ENCODE measurements around the gene GBP1.
"Not testable (repeated sequence)": the region's sequence is repeated elsewhere in the genome, so short reads cannot be mapped to it uniquely, and the experiment has no call there.

DNA sequence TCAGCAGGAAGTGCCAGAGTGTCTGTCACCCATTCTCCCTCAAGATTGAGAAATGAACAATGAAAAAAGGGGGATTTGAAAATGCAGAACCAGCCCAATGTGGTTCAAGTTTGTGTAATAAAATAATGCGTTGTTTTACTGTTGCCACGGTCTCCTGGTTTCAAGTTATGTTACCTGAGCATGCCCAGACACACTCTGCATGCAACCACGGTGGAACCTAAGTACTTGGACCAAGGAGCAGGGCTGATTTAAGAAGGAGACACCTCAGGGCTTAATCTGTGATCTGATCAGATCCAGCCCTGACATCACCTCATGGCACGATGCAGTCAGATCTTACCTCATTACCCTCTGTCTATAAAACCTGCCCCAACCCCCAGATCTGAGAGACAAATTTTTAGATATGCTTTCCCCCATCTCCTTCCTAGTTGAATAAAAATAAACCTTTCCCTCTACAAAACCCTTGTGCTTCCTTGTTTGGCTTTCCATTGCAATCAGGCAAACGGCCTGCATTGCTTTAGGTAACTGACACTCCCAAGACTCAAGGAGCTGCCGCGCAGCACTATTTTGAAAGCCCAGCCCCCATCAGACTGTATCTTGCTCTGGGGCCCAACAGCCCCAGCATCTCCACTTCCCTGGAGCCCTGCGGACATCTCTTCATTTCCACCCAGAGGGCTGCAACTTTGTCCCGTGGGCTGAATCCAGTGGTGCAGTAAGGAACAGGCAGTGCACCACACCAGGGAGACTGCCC is 14.9 kb downstream of the GBP1 start:
- TF ChIP-seq POLR2A (IDR thresholded peaks at IDR 0.05): not testable (repeated sequence)
- TF ChIP-seq, protein P1, sequence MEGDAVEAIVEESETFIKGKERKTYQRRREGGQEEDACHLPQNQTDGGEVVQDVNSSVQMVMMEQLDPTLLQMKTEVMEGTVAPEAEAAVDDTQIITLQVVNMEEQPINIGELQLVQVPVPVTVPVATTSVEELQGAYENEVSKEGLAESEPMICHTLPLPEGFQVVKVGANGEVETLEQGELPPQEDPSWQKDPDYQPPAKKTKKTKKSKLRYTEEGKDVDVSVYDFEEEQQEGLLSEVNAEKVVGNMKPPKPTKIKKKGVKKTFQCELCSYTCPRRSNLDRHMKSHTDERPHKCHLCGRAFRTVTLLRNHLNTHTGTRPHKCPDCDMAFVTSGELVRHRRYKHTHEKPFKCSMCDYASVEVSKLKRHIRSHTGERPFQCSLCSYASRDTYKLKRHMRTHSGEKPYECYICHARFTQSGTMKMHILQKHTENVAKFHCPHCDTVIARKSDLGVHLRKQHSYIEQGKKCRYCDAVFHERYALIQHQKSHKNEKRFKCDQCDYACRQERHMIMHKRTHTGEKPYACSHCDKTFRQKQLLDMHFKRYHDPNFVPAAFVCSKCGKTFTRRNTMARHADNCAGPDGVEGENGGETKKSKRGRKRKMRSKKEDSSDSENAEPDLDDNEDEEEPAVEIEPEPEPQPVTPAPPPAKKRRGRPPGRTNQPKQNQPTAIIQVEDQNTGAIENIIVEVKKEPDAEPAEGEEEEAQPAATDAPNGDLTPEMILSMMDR (IDR thresholded peaks at IDR 0.05): not testable (repeated sequence)
